Activated naive CD4-positive, alpha-beta T cell treated with anti-CD3 and anti-CD28 coated beads for 36 hours (primary cell): ENCODE measurements around the gene NHP2. TPM values are rescaled to one million over a fixed set of nuclear protein-coding genes. Genes with fewer than 3 reads are reported as not detected.
A peak's percentile ranks its signal among the peaks of the same experiment; 100 is the strongest.
"Not testable (repeated sequence)": the region's sequence is repeated elsewhere in the genome, so short reads cannot be mapped to it uniquely, and the experiment has no call there.

ENCODE experiments used
- CTCF ChIA-PET: fragments of 350-600 bp; sonication (Branson Sonifier 250); formaldehyde crosslinking; loops from one replicate; lab custom pipeline; 2021; ENCODE audit warnings: antibody characterized with exemption; lab: Charles Lee
- DNase-seq: peaks from one replicate; pipeline ENCODE4 v3.0.0-alpha.2; 2020
- H3K27ac Mint-ChIP-seq: one replicate; pipeline ENCODE4 v1.8.0; 2021; ENCODE audit warnings: mild to moderate bottlenecking, mixed read lengths
- H3K27me3 Mint-ChIP-seq: one replicate; pipeline ENCODE4 v1.8.0; 2021; ENCODE audit warnings: low read depth, mixed read lengths
- H3K36me3 Mint-ChIP-seq: one replicate; pipeline ENCODE4 v1.8.0; 2021; ENCODE audit warnings: low read depth, mixed read lengths
- H3K4me1 Mint-ChIP-seq: one replicate; pipeline ENCODE4 v1.8.0; 2021; ENCODE audit warnings: low read depth, mixed read lengths
- H3K4me3 Mint-ChIP-seq: one replicate; pipeline ENCODE4 v1.8.0; 2021; ENCODE audit warnings: mild to moderate bottlenecking, moderate library complexity, mixed read lengths
- H3K9me3 Mint-ChIP-seq: one replicate; pipeline ENCODE4 v1.8.0; 2021; ENCODE audit warnings: mixed read lengths
- intact Hi-C: fragments of 100-400 bp; cut with micrococcal nuclease; formaldehyde crosslinking; loops from one replicate; pipeline ENCODE4 v1.15.1; 2023
- total RNA-seq, 2 experiments: library from RNA; stranded (reverse); gene quantifications; one replicate each; pipeline ENCODE4 v1.2.3, GENCODE V29; 2021

Gene NHP2
- total RNA-seq = 100 to 1,000 TPM; 289 to 298 TPM

DNA sequence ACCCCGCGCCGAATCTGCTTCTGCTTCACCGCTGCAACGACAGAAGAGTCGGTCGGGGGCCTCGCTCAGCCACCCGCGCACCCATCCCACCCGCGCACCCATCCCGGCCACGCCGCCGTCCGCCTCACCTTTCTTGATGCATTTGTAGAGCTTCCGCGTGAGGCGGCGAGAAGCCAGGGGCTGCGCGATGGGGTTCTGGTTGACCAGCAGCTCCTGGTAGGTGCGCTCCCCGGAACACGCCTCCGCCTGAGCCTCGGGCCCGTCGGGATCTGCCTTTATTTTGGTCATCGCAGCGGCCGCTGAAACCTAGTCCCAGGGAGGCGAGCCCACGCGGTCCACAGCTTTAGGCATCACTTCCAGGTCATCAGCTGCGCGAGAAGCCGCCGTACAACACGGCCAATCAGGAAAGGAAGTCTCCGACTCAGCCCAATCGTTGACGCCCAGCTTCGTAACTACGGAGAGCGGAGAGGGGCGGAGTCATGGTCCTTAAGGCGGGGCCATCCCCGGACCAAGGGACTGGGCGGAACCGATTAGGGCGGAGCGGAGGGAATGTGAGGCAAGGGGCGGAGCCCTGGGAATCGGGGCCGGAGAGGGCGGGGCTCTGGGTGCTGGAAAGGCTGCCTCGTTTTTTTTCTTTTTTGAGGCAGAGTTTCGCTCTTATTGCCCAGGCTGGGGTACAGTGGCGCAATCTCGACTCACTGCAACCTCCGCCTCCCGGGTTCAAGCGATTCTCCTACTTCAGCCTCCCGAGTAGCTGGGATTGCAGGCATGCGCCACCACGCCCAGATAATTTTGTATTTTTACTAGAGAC lies at the start of gene NHP2:
Gene NHP2 (minus strand): TSS at position 356 of the 811 bp plus-strand sequence. CDS start 68 bp downstream, at position 288.
- CTCF ChIA-PET = interaction anchor here (1.7 to 2.8 kb wide), 2 partner anchors 8 to 79 kb away, joined by 5 to 13 read pairs; no protein-coding TSS in a partner anchor
- peak; percentile 99 for DNase-seq
- intact Hi-C loops = loop anchor here (1.0 to 10.0 kb wide), 4 partner anchors 23 to 559 kb away; partner anchors contain the start of genes HNRNPAB, N4BP3 and TMED9
- no peaks in the 10 kb centered on the region for H3K27me3 Mint-ChIP-seq
- H3K4me1 Mint-ChIP-seq = peaks cover 45% of the 10 kb centered on the region
- H3K36me3 Mint-ChIP-seq = peaks cover 28% of the 10 kb centered on the region
- peak within 1 kb of the TSS; percentile 96 for H3K4me3 Mint-ChIP-seq
- no peaks in the 10 kb centered on the region for H3K9me3 Mint-ChIP-seq
- H3K27ac Mint-ChIP-seq = peak within 1 kb of the TSS; percentile 81

DNA sequence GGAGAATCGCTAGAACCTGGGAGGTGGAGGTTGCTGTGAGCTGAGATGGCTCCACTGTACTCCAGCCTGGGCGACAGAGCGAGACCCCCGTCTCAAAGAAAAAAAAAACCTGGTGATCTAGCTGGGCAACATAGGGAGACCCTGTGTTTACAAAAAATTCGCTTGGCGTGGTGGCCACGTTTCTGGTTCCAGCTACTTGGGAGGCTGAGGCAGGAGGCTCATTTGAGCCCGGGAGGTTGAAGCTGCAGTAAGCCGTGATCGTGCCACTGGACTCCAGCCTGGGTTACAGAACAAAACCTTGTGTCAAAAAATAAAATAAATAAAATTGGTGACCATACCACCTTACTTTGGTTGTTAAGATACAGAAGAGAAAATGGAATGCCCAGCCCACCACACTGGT lies 48.9 kb upstream of the NHP2 start:
- H3K27ac Mint-ChIP-seq = no peak overlapping the region
- peaks cover 19% of the 10 kb centered on the region for H3K4me1 Mint-ChIP-seq
- peak overlapping the region; percentile 63 for H3K4me3 Mint-ChIP-seq
- no peak for DNase-seq
- H3K9me3 Mint-ChIP-seq = no peaks in the 10 kb centered on the region
- peaks cover 26% of the 10 kb centered on the region for H3K36me3 Mint-ChIP-seq
- H3K27me3 Mint-ChIP-seq = peaks cover 2% of the 10 kb centered on the region
- CTCF ChIA-PET = interaction anchor here (0.6 kb wide), 2 partner anchors 581 to 634 kb away, joined by 3 read pairs; no protein-coding TSS in a partner anchor
- intact Hi-C loops = no loop called here

DNA sequence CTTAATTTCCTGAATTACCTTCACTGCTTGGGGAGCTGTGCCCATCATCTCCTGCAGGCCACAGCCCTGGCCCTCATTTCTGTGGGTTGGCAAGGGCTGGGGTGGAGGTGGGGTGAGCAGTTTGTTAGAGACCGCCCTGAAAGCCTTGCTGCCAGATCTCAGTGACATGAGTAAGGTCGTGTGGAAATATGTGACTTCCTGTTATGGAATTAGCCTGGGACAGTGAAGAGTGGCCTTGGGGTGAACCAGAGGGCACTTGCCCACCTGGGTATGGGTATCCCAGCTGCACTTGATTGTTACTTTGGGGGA lies 48.2 kb upstream of the NHP2 start:
- Mint-ChIP-seq H3K36me3 (peaks cover 19% of the 10 kb centered on the region), H3K9me3 (no peaks in the 10 kb centered on the region), H3K27ac (no peak overlapping the region), H3K27me3 (peaks cover 2% of the 10 kb centered on the region), H3K4me1 (peaks cover 12% of the 10 kb centered on the region), H3K4me3 (no peak overlapping the region)
- DNase-seq = no peak
- CTCF ChIA-PET = interaction anchor here (0.6 kb wide), 1 partner anchor 582 kb away, joined by 3 read pairs; no protein-coding TSS in a partner anchor
- intact Hi-C loops = no loop called here

DNA sequence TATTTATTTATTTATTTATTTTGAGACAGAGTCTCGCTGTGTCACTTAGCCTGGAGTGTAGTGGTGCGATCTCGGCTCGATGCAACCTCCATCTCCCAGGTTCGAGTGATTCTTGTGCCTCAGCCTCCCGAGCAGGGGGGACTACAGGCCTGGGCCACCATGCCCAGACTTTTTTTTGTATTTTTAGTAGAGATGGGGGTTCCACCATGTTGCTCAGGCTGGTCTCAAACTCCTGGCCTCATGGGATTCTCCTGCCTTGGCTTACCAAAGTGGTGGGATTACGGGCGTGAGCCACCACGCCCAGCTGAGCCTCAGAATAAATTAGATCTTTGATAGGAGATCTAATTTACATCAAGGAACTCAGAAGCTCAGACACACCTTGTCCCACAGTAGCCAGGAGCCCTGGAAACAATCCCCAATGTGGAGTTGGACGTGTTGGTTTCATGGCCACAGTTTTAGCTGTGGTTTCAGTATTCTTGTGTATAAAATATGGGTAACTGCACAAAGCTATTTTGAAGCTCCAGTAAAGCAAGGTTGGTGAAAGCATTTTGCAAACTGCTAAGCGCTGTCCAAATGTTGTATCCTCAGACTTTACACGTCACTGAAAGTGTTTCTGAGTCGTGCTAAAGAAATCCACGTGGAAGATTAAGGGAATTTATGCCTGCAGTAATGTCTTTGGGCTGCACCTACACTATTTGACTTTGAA lies 47.7 kb upstream of the NHP2 start:
- Mint-ChIP-seq H3K27me3 (peaks cover 2% of the 10 kb centered on the region), H3K36me3 (peaks cover 14% of the 10 kb centered on the region), H3K9me3 (no peaks in the 10 kb centered on the region), H3K27ac (no peak overlapping the region), H3K4me1 (peaks cover 7% of the 10 kb centered on the region), H3K4me3 (no peak overlapping the region)
- DNase-seq = no peak
- CTCF ChIA-PET = no interaction called here
- intact Hi-C loops = no loop called here

DNA sequence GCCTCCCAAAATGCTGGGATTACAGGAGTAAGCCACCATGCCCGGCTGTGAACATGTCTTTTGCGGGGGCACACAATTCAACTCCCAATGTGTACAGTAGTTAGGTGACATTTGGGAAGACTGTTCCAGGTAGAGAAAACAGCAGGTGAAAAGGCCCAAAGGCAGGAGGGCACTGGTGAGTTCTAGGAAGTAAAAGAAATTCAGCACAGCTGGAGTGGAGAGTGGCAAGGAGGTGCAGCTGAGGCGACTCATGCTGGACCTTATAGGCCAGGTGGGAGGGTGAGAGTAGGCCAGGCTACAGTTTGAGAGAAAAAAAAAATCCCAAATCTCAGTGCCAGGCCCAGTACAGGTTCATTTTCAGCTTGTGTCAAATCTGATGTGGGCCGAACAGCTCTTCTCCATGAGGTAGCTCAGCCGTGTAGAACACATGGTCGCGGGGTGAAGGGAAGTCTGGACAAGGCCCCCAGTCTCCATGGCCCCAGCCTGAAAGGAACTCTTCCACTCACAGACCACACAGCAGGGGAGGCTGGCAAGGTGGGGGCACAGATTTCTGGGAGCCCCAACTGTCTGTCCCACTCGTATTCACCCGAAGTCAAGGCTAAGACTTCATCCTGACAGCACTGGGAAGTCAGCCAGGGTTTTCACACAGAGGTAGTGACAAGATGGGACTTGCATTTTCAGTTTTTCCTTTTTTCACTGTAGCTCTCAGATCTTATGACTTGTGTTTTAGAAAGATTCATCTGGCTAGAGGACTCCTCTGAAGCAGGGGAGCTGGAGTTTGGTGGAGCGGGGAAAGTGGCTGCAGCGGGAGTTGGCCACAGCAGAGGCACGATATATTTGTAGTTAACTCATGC lies 46.1 kb upstream of the NHP2 start:
- intact Hi-C loops = no loop called here
- CTCF ChIA-PET = no interaction called here
- H3K27ac Mint-ChIP-seq = no peak overlapping the region
- H3K9me3 Mint-ChIP-seq = no peaks in the 10 kb centered on the region
- peaks cover 2% of the 10 kb centered on the region for H3K4me1 Mint-ChIP-seq
- H3K4me3 Mint-ChIP-seq = no peak overlapping the region
- H3K27me3 Mint-ChIP-seq = peaks cover 2% of the 10 kb centered on the region
- peaks cover 3% of the 10 kb centered on the region for H3K36me3 Mint-ChIP-seq
- no peak for DNase-seq

DNA sequence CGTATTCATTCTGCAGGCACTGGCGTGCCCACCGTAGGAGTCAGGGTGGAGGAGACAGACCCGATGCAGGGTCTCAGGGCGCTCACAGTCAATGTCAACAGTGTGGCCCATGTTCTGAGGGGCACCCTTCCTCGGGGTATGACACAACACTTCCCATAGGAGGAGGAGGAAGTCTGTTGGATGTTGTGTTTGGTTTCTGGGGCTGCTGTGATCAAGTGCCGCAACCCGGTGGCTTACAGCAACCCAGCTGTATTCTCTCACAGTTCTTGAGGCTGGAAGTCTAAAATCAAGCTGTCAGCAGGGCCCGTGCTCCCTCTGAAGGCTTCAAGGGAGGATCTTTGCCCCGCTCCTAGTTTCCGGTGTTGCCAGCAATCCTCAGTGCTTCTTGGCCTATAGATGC lies 45.0 kb upstream of the NHP2 start:
- Mint-ChIP-seq H3K27ac (no peak overlapping the region), H3K4me3 (no peak overlapping the region), H3K9me3 (no peaks in the 10 kb centered on the region), H3K27me3 (no peaks in the 10 kb centered on the region), H3K36me3 (no peaks in the 10 kb centered on the region), H3K4me1 (no peaks in the 10 kb centered on the region)
- DNase-seq = no peak
- intact Hi-C loops = no loop called here
- CTCF ChIA-PET = no interaction called here

DNA sequence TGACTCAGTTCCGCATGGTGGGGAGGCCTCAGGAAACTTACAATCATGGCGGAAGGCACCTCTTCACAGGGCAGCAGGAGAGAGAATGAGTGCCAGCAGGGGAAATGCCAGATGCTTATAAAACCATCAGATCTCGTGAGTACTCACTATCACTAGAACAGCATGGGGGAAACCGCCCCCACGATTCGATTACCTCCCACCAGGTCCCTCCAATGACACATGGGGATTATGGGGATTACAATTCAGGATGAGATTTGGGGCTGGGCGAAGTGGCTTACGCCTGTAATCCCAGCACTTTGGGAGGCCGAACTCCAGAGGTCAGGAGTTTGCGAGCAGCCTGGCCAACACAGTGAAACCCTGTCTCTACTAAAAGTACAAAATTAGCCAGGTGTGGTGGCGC lies 44.5 kb upstream of the NHP2 start:
- H3K9me3 Mint-ChIP-seq, H3K4me3 Mint-ChIP-seq, H3K36me3 Mint-ChIP-seq, H3K27me3 Mint-ChIP-seq, CTCF ChIA-PET, H3K4me1 Mint-ChIP-seq, intact Hi-C loops, DNase-seq, H3K27ac Mint-ChIP-seq: not testable (repeated sequence)

DNA sequence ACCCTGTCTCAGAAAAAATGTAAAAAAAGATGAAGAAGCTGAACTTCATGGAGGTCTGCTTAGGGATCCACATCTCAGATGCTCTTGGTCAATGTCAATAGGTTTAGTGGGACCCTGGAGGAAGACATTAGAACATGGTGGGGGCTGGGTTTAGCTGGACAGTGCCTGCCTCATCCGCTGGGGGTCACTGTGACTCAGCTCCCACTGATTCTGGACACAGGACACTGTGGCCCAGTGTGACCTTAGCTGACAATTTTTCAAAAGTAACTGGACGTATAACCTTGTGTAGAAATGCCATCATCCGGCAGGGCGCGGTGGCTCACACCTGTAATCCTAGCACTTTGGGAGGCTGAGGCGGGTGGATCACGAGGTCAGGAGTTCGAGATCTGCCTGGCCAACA lies 43.3 kb upstream of the NHP2 start:
- intact Hi-C loops = no loop called here
- peaks cover 6% of the 10 kb centered on the region for H3K27me3 Mint-ChIP-seq
- H3K27ac Mint-ChIP-seq = no peak overlapping the region
- CTCF ChIA-PET = interaction anchor here (1.0 kb wide), 1 partner anchor 121 kb away, joined by 3 read pairs; no protein-coding TSS in a partner anchor
- H3K9me3 Mint-ChIP-seq = no peaks in the 10 kb centered on the region
- DNase-seq = no peak
- H3K4me3 Mint-ChIP-seq = no peak overlapping the region
- no peaks in the 10 kb centered on the region for H3K36me3 Mint-ChIP-seq
- peaks cover 2% of the 10 kb centered on the region for H3K4me1 Mint-ChIP-seq

DNA sequence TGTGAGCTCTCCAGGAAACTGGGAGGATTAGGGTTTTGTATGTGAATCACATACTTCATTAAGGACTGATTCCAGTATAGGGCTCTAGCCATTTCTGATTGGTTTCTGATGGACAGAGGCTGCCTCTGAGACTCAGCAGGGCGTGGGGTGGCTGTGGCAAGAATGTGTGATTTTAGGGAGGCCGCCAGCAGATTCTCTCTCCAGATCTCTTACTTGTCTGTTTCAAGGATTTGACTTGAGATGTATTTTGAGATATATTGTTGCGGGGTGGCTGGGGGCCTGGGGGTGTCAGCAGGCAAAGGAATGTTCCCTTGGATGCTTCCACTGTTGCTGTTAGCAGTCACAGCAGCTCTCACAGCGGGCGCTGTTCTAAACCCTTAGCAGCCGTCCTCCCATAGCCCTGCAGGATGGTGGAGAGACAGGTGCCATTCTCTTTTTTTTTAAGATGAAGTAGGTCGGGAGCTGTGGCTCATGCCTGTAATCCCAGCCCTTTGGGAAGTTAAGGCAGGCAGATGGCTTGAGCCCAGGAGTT lies 42.7 kb upstream of the NHP2 start:
- Mint-ChIP-seq H3K36me3 (no peaks in the 10 kb centered on the region), H3K9me3 (no peaks in the 10 kb centered on the region), H3K4me1 (peaks cover 2% of the 10 kb centered on the region), H3K27me3 (peaks cover 6% of the 10 kb centered on the region), H3K27ac (no peak overlapping the region), H3K4me3 (no peak overlapping the region)
- DNase-seq = no peak
- intact Hi-C loops = no loop called here
- CTCF ChIA-PET = interaction anchor here (1.0 kb wide), 1 partner anchor 121 kb away, joined by 3 read pairs; no protein-coding TSS in a partner anchor

DNA sequence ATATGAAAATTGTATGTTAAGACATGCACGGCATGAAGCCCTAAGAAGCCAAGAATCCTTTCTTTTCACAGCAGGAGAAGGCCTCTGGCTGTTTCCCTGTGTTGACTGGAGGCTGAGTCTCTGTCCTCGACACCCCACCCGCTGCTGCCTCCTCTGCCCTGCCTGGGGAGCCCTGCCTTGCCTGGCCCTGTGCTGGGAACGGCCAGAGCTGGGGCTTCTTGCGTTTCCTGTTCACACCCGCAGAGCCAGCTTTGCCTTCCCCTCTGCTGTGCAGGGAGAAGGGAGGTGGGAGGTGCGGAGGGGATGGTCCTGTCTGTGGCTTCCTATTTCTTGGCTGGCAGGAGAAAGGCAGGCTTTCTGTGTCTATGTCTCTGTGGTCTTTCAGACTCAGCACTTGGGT lies 40.3 kb upstream of the NHP2 start:
- DNase-seq = no peak
- H3K36me3 Mint-ChIP-seq = no peaks in the 10 kb centered on the region
- intact Hi-C loops = no loop called here
- peaks cover 6% of the 10 kb centered on the region for H3K27me3 Mint-ChIP-seq
- H3K4me1 Mint-ChIP-seq = peaks cover 2% of the 10 kb centered on the region
- H3K9me3 Mint-ChIP-seq = no peaks in the 10 kb centered on the region
- no peak overlapping the region for H3K4me3 Mint-ChIP-seq
- CTCF ChIA-PET = no interaction called here
- H3K27ac Mint-ChIP-seq = no peak overlapping the region

DNA sequence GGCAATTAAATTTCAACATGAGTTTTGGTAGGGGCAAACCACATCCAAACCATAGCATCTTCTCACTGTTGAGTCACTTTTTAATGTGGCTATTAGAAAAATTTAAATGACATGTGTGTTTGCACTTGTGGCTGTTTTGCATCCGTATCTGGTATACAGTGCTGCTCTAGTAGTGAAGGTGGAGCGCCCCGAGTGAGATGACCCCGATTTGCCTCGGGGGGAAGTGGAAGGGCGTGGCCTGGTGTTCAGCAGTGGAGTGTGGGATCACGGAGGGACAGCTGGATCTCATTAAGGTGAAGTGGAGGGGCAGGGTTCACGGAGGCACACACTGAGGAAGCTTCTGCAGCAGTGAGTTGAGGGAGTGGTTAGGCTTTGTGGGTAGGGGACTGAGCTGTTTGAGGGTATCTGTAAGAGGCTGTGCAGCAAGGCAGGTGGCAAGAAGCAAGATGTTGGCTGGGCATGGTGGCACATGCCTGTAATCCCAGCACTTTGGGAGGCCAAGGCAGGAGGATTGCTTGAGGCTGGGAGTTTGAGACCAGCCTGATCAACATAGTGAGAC lies 39.6 kb upstream of the NHP2 start:
- intact Hi-C loops = no loop called here
- Mint-ChIP-seq H3K27me3 (peaks cover 6% of the 10 kb centered on the region), H3K4me1 (peaks cover 2% of the 10 kb centered on the region), H3K36me3 (no peaks in the 10 kb centered on the region), H3K27ac (no peak overlapping the region), H3K9me3 (no peaks in the 10 kb centered on the region), H3K4me3 (no peak overlapping the region)
- CTCF ChIA-PET = no interaction called here
- DNase-seq = no peak
